ENCODE results near the gene VIPR1. TPM values are rescaled to one million over a fixed set of nuclear protein-coding genes. Genes with fewer than 3 reads are reported as not detected.
A peak's percentile ranks its signal among the peaks of the same experiment; 100 is the strongest.

The VIPR1 gene
- polyA plus RNA-seq, 1 of the 3 experiments (the other 2 are of a cell fraction): not detected

- Histone ChIP-seq H3K79me2 (ENCODE audit: insufficient read depth) (no peaks in the 10 kb centered on the region), H3K4me3 (ENCODE audit: low read depth in 2 of 2, low read length in 1 of 2) (no peak overlapping the region), H3K4me1 (ENCODE audit: control insufficient read depth in 1 of 2, insufficient read depth in 2 of 2, low read depth in 1 of 2, low read length in 1 of 2) (peaks cover 0 to 17% of the 10 kb centered on the region in 2 experiments; a peak in 1 of 4 replicates), H3K9ac (no peak overlapping the region), H3F3A (replicated peaks; ENCODE audit: insufficient read depth) (peaks cover 11% of the 10 kb centered on the region), H3K27ac (ENCODE audit: low read depth in 2 of 2, low read length in 1 of 2) (peak overlapping the region in 1 of 2 experiments; percentile 34; a peak in 1 of 4 replicates), H4K20me1 (ENCODE audit: insufficient read depth) (no peaks in the 10 kb centered on the region), H3K36me3 (replicated peaks in 1 of 2; ENCODE audit: control insufficient read depth in 1 of 2, insufficient read depth in 2 of 2, low read length in 1 of 2) (peaks cover 10 to 11% of the 10 kb centered on the region in 2 experiments), H2AFZ (ENCODE audit: low read depth) (no peak overlapping the region), H3K27me3 (ENCODE audit: insufficient read depth) (no peaks in the 10 kb centered on the region), H3K9me3 (no peaks in the 10 kb centered on the region), H3K9me2 (no peaks in the 10 kb centered on the region), H3K4me2 (no peak overlapping the region)
- WGBS (ENCODE audit: low lambda C conversion rate): 37% methylated on average over 6 of the region's 12 CpGs
- no peak for DNase-seq
- ChIA-PET CTCF (interaction anchor here (0.7 to 9.0 kb wide), 8 partner anchors 10 to 297 kb away, joined by 3 to 74 read pairs (median 4); partner anchors contain the start of gene VIPR1), POLR2A (interaction anchor here (0.5 kb wide), 1 partner anchor 21 kb away, joined by 3 read pairs; no protein-coding TSS in a partner anchor)
- TF ChIP-seq EZH2phosphoT487 (IDR thresholded peaks at IDR 0.05; ENCODE audit: borderline replicate concordance, low read depth) (no peak), NFIC (IDR thresholded peaks at IDR 0.05; ENCODE audit: borderline replicate concordance) (no peak), RCOR1 (IDR thresholded peaks at IDR 0.05; ENCODE audit: low read length) (no peak), CHD2 (IDR thresholded peaks at IDR 0.05; ENCODE audit: low read length, partially characterized antibody) (no peak), POLR2AphosphoS5 (IDR thresholded peaks at IDR 0.05; ENCODE audit: low read depth, low read length) (no peak), USF1 (IDR thresholded peaks at IDR 0.05; ENCODE audit: borderline replicate concordance, low read depth) (no peak), NRF1 (IDR thresholded peaks at IDR 0.05; ENCODE audit: low read depth, low read length) (no peak), ELF1 (IDR thresholded peaks at IDR 0.05) (no peak)
- TF ChIP-seq, protein P1, sequence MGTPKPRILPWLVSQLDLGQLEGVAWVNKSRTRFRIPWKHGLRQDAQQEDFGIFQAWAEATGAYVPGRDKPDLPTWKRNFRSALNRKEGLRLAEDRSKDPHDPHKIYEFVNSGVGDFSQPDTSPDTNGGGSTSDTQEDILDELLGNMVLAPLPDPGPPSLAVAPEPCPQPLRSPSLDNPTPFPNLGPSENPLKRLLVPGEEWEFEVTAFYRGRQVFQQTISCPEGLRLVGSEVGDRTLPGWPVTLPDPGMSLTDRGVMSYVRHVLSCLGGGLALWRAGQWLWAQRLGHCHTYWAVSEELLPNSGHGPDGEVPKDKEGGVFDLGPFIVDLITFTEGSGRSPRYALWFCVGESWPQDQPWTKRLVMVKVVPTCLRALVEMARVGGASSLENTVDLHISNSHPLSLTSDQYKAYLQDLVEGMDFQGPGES (IDR thresholded peaks at IDR 0.05; ENCODE audit: low read depth, low read length): no peak
- TF ChIP-seq, protein P2, sequence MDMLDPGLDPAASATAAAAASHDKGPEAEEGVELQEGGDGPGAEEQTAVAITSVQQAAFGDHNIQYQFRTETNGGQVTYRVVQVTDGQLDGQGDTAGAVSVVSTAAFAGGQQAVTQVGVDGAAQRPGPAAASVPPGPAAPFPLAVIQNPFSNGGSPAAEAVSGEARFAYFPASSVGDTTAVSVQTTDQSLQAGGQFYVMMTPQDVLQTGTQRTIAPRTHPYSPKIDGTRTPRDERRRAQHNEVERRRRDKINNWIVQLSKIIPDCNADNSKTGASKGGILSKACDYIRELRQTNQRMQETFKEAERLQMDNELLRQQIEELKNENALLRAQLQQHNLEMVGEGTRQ (IDR thresholded peaks at IDR 0.05; ENCODE audit: borderline replicate concordance, low read depth, low read length): no peak
These were observed 42.2 kb downstream of the VIPR1 start for GRCh38 chr3:42544492-42545283.

- WGBS (ENCODE audit: low lambda C conversion rate): 90% methylated on average over 3 of the region's 5 CpGs
- peaks cover 0 to 17% of the 10 kb centered on the region in 2 experiments; a peak in 1 of 4 replicates for H3K4me1 ChIP-seq (ENCODE audit: control insufficient read depth in 1 of 2, insufficient read depth in 2 of 2, low read depth in 1 of 2, low read length in 1 of 2)
- H3K36me3 ChIP-seq (replicated peaks in 1 of 2; ENCODE audit: control insufficient read depth in 1 of 2, insufficient read depth in 2 of 2, low read length in 1 of 2): peaks cover 12 to 15% of the 10 kb centered on the region in 2 experiments
- ChIA-PET CTCF (interaction anchor here (0.9 to 9.0 kb wide), 8 partner anchors 11 to 298 kb away, joined by 3 to 74 read pairs (median 8); partner anchors contain the start of gene VIPR1), POLR2A (no interaction called here)
- no peaks in the 10 kb centered on the region for H3K9me2 ChIP-seq
- H3K9ac ChIP-seq: no peak overlapping the region
- H3K27me3 ChIP-seq (ENCODE audit: insufficient read depth): no peaks in the 10 kb centered on the region
- no peaks in the 10 kb centered on the region for H3K9me3 ChIP-seq
- H3K79me2 ChIP-seq (ENCODE audit: insufficient read depth): no peaks in the 10 kb centered on the region
- no peaks in the 10 kb centered on the region for H4K20me1 ChIP-seq (ENCODE audit: insufficient read depth)
- no peak for TF ChIP-seq FOXJ3 (CRISPR knock-in tag; IDR thresholded peaks at IDR 0.05)
- TF ChIP-seq, protein P1 (IDR thresholded peaks at IDR 0.05; ENCODE audit: low read depth, low read length): no peak
- no peak for TF ChIP-seq RCOR1 (IDR thresholded peaks at IDR 0.05; ENCODE audit: low read length)
- no peak for TF ChIP-seq MEF2A (IDR thresholded peaks at IDR 0.05; ENCODE audit: borderline replicate concordance, low read depth)
- TF ChIP-seq RXRA (IDR thresholded peaks at IDR 0.05; ENCODE audit: borderline replicate concordance, low read depth): no peak
- no peak for TF ChIP-seq YY1 (IDR thresholded peaks at IDR 0.05; ENCODE audit: low read depth)
- TF ChIP-seq NRF1 (IDR thresholded peaks at IDR 0.05; ENCODE audit: low read depth, low read length): no peak
- TF ChIP-seq TAF1 (IDR thresholded peaks at IDR 0.05; ENCODE audit: borderline replicate concordance, low read depth, low read length): no peak
- TF ChIP-seq CHD2 (IDR thresholded peaks at IDR 0.05; ENCODE audit: low read length, partially characterized antibody): no peak
- TF ChIP-seq FOXM1 (IDR thresholded peaks at IDR 0.05; ENCODE audit: low read depth): no peak
- TF ChIP-seq, protein P3, sequence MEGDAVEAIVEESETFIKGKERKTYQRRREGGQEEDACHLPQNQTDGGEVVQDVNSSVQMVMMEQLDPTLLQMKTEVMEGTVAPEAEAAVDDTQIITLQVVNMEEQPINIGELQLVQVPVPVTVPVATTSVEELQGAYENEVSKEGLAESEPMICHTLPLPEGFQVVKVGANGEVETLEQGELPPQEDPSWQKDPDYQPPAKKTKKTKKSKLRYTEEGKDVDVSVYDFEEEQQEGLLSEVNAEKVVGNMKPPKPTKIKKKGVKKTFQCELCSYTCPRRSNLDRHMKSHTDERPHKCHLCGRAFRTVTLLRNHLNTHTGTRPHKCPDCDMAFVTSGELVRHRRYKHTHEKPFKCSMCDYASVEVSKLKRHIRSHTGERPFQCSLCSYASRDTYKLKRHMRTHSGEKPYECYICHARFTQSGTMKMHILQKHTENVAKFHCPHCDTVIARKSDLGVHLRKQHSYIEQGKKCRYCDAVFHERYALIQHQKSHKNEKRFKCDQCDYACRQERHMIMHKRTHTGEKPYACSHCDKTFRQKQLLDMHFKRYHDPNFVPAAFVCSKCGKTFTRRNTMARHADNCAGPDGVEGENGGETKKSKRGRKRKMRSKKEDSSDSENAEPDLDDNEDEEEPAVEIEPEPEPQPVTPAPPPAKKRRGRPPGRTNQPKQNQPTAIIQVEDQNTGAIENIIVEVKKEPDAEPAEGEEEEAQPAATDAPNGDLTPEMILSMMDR (IDR thresholded peaks at IDR 0.05): no peak
- TF ChIP-seq POLR2AphosphoS5 (IDR thresholded peaks at IDR 0.05; ENCODE audit: low read depth, low read length): no peak
- TF ChIP-seq TCF12 (IDR thresholded peaks at IDR 0.05): no peak
- DNase-seq: no peak
- no peak overlapping the region for H3K4me2 ChIP-seq
- H3K27ac ChIP-seq (ENCODE audit: low read depth in 2 of 2, low read length in 1 of 2): no peak overlapping the region; a peak in 1 of 4 replicates
- no peak overlapping the region for H2AFZ ChIP-seq (ENCODE audit: low read depth)
- H3K4me3 ChIP-seq (ENCODE audit: low read depth in 2 of 2, low read length in 1 of 2): no peak overlapping the region
- H3F3A ChIP-seq (replicated peaks; ENCODE audit: insufficient read depth): peaks cover 11% of the 10 kb centered on the region
These were observed 42.9 kb downstream of the VIPR1 start for GRCh38 chr3:42545284-42545900.

All from SK-N-SH (cell line).